Adipose tissue (tissue), 3 donors: Measurements from ENCODE around the gene NHLRC4. TPM values are rescaled to one million over a fixed set of nuclear protein-coding genes. Genes with fewer than 3 reads are reported as not detected.

Experiments
- H3K27ac ChIP-seq: one replicate; pipeline ENCODE4 v1.5.1; 2013; ENCODE audit warnings: low read depth, low read length
- WGBS, 3 donors: extraction: QIAGEN DNeasy Blood & Tissue Kit; methylation state at CpG; one replicate each; pipeline ENCODE4 v1.1.7; 2013; 5-methylcytosine and 5-hydroxymethylcytosine counted together
- polyA plus RNA-seq, 3 donors: library from polyadenylated mRNA; stranded (reverse); fragments of 200-250 nt; gene quantifications; one replicate each; pipeline ENCODE4 v1.2.3, GENCODE V29; 2013
- donor health status: healthy with polysubstance abuse.
- donor health status: Bipolar disorder and iron deficiency.
- donor health status: healthy.

The NHLRC4 gene
- polyA plus RNA-seq, 3 donors = 0.22 to 1.3 (median 0.61) TPM

DNA sequence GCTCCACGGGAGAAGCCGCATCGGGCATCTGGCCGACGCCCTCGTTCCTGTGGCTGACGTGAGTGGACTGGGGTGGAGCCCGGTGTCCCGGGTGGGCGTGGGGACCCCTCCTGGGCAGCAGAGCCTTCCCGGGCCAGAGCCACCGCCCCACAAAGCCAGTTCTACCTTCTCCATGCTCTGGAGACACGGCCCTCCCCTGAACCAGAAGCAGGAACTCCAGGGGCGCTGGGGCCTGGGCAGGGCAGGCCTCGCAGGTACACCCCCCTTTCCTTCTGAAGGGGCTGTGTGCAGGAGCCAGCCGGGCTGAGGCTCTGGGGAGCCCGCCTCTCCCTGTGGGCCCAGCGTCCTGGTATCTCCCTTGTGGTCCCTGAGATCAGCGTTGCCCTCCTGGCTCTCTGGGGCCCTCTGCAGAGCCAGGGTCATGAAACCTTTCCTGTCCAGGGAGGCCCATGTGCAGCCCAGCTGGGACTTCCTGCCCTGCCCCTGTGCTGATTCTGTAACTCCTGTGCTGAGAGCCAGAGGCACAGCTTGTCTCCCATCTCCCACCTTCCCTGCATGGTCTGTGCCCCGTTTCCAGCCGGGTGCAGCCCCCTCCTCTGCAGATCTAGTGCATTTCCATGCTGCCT lies 9.5 kb downstream of the NHLRC4 start:
- no peak overlapping the region for H3K27ac ChIP-seq
- 77 to 87% (median 81%) methylated on average over 19 to 21 of the region's 21 CpGs for WGBS, 3 donors

- H3K27ac ChIP-seq = no peak overlapping the region
- 70 to 75% (median 74%) methylated on average over 5 to 8 of the region's 8 CpGs for WGBS, 3 donors
Measured at GRCh38 chr16:576823-577201, 10.0 kb downstream of the NHLRC4 start.

GRCh38 chr16:577796-578195 lies 11.0 kb downstream of the NHLRC4 start:
- no peak overlapping the region for H3K27ac ChIP-seq
- WGBS, 3 donors = 91 to 98% (median 92%) methylated on average over 13 of the region's 13 CpGs

DNA sequence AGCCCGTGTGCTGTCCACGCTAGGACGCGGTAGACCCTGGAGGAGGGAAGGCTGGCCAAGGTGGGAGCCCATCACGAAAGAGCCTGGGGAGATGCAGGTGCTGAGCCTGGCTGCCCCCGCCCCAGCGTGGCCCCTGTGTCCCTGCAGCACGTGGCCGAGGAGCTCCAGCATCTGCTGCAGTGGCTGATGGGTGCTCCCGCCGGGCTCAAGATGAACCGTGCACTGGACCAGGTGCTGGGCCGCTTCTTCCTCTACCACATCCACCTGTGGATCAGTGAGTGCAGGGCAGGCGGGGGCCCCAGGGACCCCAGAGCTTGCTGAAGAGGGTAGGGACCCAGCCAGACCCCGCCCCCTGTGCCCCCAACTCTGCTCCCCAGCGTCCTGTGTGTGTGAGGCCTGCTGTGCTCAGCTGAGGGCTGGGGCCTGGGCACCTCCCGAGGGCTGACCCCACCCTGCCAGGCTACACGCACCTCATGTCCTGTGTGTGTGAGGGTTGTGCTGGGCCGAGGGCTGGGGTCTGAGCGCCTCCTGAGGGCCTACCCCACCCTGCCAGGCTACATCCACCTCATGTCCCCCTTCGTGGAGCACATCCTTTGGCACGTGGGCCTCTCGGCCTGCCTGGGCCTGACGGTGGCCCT lies 11.5 kb downstream of the NHLRC4 start:
- no peak overlapping the region for H3K27ac ChIP-seq
- 84 to 90% (median 85%) methylated on average over 23 to 24 of the region's 24 CpGs for WGBS, 3 donors

- 20 to 37% (median 22%) methylated on average over 26 to 34 of the region's 34 CpGs for WGBS, 3 donors
- H3K27ac ChIP-seq = no peak overlapping the region
Measured at GRCh38 chr16:578870-579405, 12.1 kb downstream of the NHLRC4 start.

GRCh38 chr16:580141-580945 lies 13.5 kb downstream of the NHLRC4 start:
- WGBS, 3 donors = 56 to 92% (median 89%) methylated on average over 25 to 27 of the region's 27 CpGs

GRCh38 chr16:580946-581498 lies 14.2 kb downstream of the NHLRC4 start:
- 58 to 95% (median 95%) methylated on average over 18 to 19 of the region's 19 CpGs for WGBS, 3 donors
- no peak overlapping the region for H3K27ac ChIP-seq

More at GRCh38 chr16:580141-580945, 13.5 kb downstream of the NHLRC4 start:
- H3K27ac ChIP-seq = no peak overlapping the region

GRCh38 chr16:582218-582613 lies 15.4 kb downstream of the NHLRC4 start:
- no peak overlapping the region for H3K27ac ChIP-seq
- WGBS, 3 donors = 84 to 90% (median 86%) methylated on average over 15 to 18 of the region's 18 CpGs

DNA sequence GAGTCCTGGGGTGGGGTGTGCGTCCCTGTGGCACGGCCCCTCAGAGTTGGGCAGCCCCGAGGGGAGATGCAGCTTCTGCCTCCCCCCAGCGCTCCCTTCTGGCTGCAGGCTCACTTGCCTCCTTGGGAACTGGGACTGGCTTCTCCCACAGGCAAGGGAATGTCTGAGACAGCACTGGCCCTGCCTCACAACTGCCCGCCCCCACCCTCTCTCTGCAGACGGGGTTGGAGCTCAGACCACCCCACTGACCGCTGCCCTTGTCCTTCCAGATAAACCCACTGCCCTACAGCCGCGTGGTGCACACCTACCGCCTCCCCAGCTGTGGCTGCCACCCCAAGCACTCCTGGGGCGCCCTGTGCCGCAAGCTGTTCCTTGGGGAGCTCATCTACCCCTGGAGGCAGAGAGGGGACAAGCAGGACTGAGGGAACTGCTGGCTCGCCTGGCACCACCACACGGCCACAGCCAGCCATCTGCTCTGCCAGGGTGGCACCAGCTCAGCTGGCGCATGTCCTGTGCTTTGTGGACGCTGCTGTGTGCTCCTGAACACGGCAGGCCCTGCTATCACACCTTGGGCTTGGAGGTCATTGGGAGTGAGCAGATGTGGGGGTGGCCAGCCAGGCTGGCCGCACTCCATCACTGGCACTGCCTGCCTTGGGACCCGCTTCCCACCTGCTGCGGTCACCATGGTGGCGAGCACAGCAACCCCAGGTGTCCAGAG lies 16.0 kb downstream of the NHLRC4 start:
- WGBS, 3 donors = 48 to 91% (median 90%) methylated on average over 18 to 21 of the region's 21 CpGs
- H3K27ac ChIP-seq = no peak overlapping the region

- no peak overlapping the region for H3K27ac ChIP-seq
- WGBS, 3 donors = 67 to 74% (median 71%) methylated on average over 16 of the region's 16 CpGs
Measured at GRCh38 chr16:583470-583814, 16.6 kb downstream of the NHLRC4 start.

GRCh38 chr16:583815-584591 lies 17.2 kb downstream of the NHLRC4 start:
- WGBS, 3 donors = 45 to 75% (median 62%) methylated on average over 35 to 38 of the region's 38 CpGs
- H3K27ac ChIP-seq = no peak overlapping the region

GRCh38 chr16:585351-585750 lies 18.5 kb downstream of the NHLRC4 start:
- no peak overlapping the region for H3K27ac ChIP-seq
- 6 to 25% (median 19%) methylated on average over 10 of the region's 10 CpGs for WGBS, 3 donors

- H3K27ac ChIP-seq = no peak overlapping the region
- 41 to 57% (median 50%) methylated on average over 16 of the region's 16 CpGs for WGBS, 3 donors
Measured at GRCh38 chr16:586047-586644, 19.3 kb downstream of the NHLRC4 start.

DNA sequence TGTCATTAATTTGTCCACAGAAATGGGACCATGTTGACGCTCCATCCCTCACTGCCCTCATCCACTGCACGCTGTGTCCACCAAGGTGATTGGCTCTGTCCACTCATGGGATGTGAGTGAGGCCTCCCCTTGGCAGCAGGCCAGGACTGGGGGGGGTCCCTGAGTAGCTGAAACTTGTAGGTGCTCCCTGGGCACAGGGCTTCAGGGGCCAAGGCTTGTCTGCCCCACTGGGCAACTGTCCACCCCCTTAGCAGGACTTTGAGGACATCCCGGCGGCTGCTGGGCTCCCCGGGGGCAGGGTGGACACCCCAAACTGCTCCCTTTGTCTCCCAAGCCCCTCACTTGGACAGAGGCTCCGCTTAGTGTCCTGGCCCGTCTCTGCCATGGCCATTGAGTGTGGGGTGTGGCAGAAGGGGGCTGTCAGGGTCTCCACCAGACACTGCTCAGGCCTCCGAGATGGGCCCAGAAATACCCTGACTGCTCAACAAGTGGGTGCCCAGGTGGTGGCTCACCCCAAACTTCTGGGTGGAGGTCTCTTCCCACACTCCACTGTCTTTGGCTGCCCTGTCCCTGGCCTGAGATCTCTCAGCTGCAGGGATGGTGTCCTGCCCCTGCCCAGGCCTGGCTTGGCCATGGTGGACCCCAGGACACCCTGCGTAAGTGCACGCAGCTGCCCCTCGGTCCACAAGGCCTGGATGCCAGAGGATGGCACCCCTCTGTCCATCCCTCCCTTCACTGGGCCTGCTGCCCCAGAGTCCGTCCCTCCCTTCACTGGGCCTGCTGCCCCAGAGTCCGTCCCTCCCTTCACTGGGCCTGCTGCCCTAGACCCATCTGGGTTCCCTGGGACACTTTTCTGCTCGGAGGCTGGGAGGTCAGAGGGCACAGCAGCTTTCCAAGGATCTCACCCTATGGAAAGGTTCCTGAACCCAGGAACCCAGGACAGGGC lies 20.1 kb downstream of the NHLRC4 start:
- 62 to 71% (median 70%) methylated on average over 14 of the region's 14 CpGs for WGBS, 3 donors
- H3K27ac ChIP-seq = no peak overlapping the region

GRCh38 chr16:588639-588888 lies 21.8 kb downstream of the NHLRC4 start:
- peak overlapping the region; percentile 63 for H3K27ac ChIP-seq
- 0 to 1% (median 1%) methylated on average over 21 of the region's 21 CpGs for WGBS, 3 donors

- 0 to 1% (median 0%) methylated on average over 97 to 107 of the region's 107 CpGs for WGBS, 3 donors
- H3K27ac ChIP-seq = peak overlapping the region; percentile 63
Measured at GRCh38 chr16:588889-589657, 22.3 kb downstream of the NHLRC4 start.
